Natural killer cell (primary cell): Measurements from ENCODE around the gene LIPT2. TPM values are rescaled to one million over a fixed set of nuclear protein-coding genes. Genes with fewer than 3 reads are reported as not detected.

Experiments used
- ATAC-seq, 3 donors: fragments of 150-1000 bp in 2 of 3; fragments of 200-7000 bp in 1 of 3; cut with Tn5 transposase; 1 replicate in 1 of 3; 2 replicates in 2 of 3; pipeline ENCODE4 v1.10.0; 2021; ENCODE audit warnings: mild to moderate bottlenecking in 2 of 3, moderate library complexity in 2 of 3
- DNase-seq, 2 donors: peaks; one replicate each; pipeline versions ENCODE4 v3.0.0 to v3.0.0-alpha.2; 2013 to 2021; ENCODE audit warnings: mixed read lengths in 1 of 2
- H3K27ac ChIP-seq: one replicate; pipeline ENCODE4 v1.5.1; 2013; ENCODE audit warnings: mild to moderate bottlenecking, low read length
- H3K27me3 ChIP-seq: one replicate; pipeline ENCODE4 v1.6.1; 2013; ENCODE audit warnings: low read length; ENCODE audit not compliant: control insufficient read depth, insufficient read depth
- H3K36me3 ChIP-seq: one replicate; pipeline ENCODE4 v1.6.1; 2013; ENCODE audit warnings: low read length; ENCODE audit not compliant: control insufficient read depth, insufficient read depth
- H3K4me1 ChIP-seq: one replicate; pipeline ENCODE4 v1.6.1; 2013; ENCODE audit warnings: low read length; ENCODE audit not compliant: control insufficient read depth, insufficient read depth
- H3K4me3 ChIP-seq: one replicate; pipeline ENCODE4 v1.5.1; 2013; ENCODE audit warnings: low read length
- H3K9me3 ChIP-seq: one replicate; pipeline ENCODE4 v1.6.1; 2013; ENCODE audit warnings: low read length; ENCODE audit not compliant: control insufficient read depth, insufficient read depth
- H3K27ac Mint-ChIP-seq, 2 donors: one replicate each; pipeline ENCODE4 v1.8.0; 2022; ENCODE audit warnings: mild to moderate bottlenecking in 2 of 2, mixed read lengths in 2 of 2, moderate library complexity in 1 of 2
- H3K27me3 Mint-ChIP-seq, 2 donors: one replicate each; pipeline ENCODE4 v1.8.0; 2022; ENCODE audit warnings: low read depth in 2 of 2, mixed read lengths in 2 of 2
- H3K36me3 Mint-ChIP-seq: one replicate; pipeline ENCODE4 v1.8.0; 2022; ENCODE audit warnings: mixed read lengths
- H3K4me1 Mint-ChIP-seq, 2 donors: one replicate each; pipeline ENCODE4 v1.8.0; 2022; ENCODE audit warnings: mixed read lengths in 2 of 2
- H3K4me3 Mint-ChIP-seq: one replicate; pipeline ENCODE4 v1.8.0; 2022; ENCODE audit warnings: mild to moderate bottlenecking, moderate library complexity, mixed read lengths
- H3K9me3 Mint-ChIP-seq, 2 donors: one replicate each; pipeline ENCODE4 v1.8.0; 2022; ENCODE audit warnings: mixed read lengths in 2 of 2
- WGBS: methylation state at CpG from one replicate; pipeline ENCODE4 v1.1.7; 2013; ENCODE audit warnings: missing lambda C conversion rate; ENCODE audit not compliant: insufficient coverage; 5-methylcytosine and 5-hydroxymethylcytosine counted together
- intact Hi-C: fragments of 100-400 bp; cut with micrococcal nuclease; formaldehyde crosslinking; loops from one replicate; pipeline ENCODE4 v1.14.2; 2022
- total RNA-seq, 4 donors: library from RNA; stranded (reverse); fragments of 120-200 nt in 1 of 4; gene quantifications; one replicate each; pipeline versions ENCODE4 v1.2.3 to v1.2.4, GENCODE V29; 2013 to 2022
- TF ChIP-seq, protein P1 (sequence below): fragments of 200-600 bp; IDR thresholded peaks from one replicate; pipeline ENCODE4 v1.8.0; 2022; ENCODE audit warnings: antibody characterized with exemption

LIPT2 gene
- total RNA-seq, 3 donors from 2014 or later (not counting 1 experiment from before 2014, with no cell fraction given), result 0.99 to 4.1 (median 3.1) TPM

DNA sequence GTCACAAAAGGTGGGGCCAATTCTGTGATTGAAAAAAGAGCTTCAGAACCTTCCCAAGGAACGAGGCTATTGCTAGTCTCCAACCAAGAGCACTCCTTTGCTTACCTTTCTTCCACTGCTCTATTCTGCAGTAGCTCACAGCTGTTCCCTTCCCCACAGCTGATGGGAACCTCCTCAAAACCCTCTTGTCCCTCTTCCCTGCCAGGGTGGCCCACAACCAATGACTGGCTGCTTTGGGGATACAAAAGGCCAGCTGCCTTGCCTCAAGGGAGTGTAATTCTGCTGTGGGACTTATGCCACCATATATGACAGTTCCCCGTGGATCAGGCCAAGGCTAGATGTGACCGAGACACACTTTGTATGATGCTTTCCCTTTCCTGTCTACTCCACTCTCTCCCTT is 41.2 kb downstream of the LIPT2 start:
- TF ChIP-seq, protein P1, sequence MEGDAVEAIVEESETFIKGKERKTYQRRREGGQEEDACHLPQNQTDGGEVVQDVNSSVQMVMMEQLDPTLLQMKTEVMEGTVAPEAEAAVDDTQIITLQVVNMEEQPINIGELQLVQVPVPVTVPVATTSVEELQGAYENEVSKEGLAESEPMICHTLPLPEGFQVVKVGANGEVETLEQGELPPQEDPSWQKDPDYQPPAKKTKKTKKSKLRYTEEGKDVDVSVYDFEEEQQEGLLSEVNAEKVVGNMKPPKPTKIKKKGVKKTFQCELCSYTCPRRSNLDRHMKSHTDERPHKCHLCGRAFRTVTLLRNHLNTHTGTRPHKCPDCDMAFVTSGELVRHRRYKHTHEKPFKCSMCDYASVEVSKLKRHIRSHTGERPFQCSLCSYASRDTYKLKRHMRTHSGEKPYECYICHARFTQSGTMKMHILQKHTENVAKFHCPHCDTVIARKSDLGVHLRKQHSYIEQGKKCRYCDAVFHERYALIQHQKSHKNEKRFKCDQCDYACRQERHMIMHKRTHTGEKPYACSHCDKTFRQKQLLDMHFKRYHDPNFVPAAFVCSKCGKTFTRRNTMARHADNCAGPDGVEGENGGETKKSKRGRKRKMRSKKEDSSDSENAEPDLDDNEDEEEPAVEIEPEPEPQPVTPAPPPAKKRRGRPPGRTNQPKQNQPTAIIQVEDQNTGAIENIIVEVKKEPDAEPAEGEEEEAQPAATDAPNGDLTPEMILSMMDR, result no peak
- H3K27ac Mint-ChIP-seq, result no peak overlapping the region
- no peaks in the 10 kb centered on the region for H3K36me3 Mint-ChIP-seq
- H3K9me3 Mint-ChIP-seq, result no peaks in the 10 kb centered on the region
- Histone ChIP-seq H3K27ac (no peak overlapping the region), H3K4me3 (no peak overlapping the region), H3K27me3 (no peaks in the 10 kb centered on the region), H3K9me3 (no peaks in the 10 kb centered on the region), H3K36me3 (no peaks in the 10 kb centered on the region), H3K4me1 (no peaks in the 10 kb centered on the region)
- WGBS, result 82% methylated on average over 3 of the region's 3 CpGs
- intact Hi-C loops, result no loop called here
- peaks cover 0 to 10% of the 10 kb centered on the region in 2 donors for H3K4me1 Mint-ChIP-seq
- no peak for DNase-seq
- H3K4me3 Mint-ChIP-seq, result no peak overlapping the region
- no peak for ATAC-seq
- peaks cover 5 to 15% of the 10 kb centered on the region in 2 donors for H3K27me3 Mint-ChIP-seq

DNA sequence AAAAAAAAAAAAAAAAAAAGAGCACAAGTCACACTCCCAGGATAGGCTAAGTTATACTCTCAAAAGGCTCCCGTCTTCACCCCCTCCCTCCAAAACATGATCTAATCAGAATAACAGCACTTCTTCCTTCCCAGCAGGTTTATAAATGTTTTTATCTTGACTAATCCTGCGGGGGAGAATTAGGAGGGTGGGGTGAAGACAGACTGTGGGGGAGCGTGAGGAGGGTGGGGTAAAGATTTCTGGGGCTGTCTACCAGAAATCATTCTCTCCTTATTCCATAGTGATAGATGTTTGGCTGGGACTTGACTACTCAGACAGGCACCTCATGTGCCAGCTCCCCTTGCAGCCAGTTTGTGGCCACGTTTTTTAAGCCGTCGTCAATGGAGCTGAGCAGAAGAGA is 43.2 kb downstream of the LIPT2 start:
- no peaks in the 10 kb centered on the region for H3K9me3 ChIP-seq
- H3K36me3 ChIP-seq, result no peaks in the 10 kb centered on the region
- H3K4me3 Mint-ChIP-seq, result no peak overlapping the region
- no peak overlapping the region for H3K4me3 ChIP-seq
- DNase-seq, result no peak
- intact Hi-C loops, result no loop called here
- H3K27me3 ChIP-seq, result no peaks in the 10 kb centered on the region
- peaks cover 9 to 15% of the 10 kb centered on the region in 2 donors for H3K27me3 Mint-ChIP-seq
- no peak overlapping the region for H3K27ac ChIP-seq
- H3K4me1 Mint-ChIP-seq, result peaks cover 0 to 10% of the 10 kb centered on the region in 2 donors
- no peaks in the 10 kb centered on the region for H3K4me1 ChIP-seq
- H3K27ac Mint-ChIP-seq, result no peak overlapping the region
- no peaks in the 10 kb centered on the region for H3K9me3 Mint-ChIP-seq
- 82% methylated on average over 3 of the region's 6 CpGs for WGBS
- TF ChIP-seq, protein P1, result no peak
- no peak for ATAC-seq
- H3K36me3 Mint-ChIP-seq, result no peaks in the 10 kb centered on the region

DNA sequence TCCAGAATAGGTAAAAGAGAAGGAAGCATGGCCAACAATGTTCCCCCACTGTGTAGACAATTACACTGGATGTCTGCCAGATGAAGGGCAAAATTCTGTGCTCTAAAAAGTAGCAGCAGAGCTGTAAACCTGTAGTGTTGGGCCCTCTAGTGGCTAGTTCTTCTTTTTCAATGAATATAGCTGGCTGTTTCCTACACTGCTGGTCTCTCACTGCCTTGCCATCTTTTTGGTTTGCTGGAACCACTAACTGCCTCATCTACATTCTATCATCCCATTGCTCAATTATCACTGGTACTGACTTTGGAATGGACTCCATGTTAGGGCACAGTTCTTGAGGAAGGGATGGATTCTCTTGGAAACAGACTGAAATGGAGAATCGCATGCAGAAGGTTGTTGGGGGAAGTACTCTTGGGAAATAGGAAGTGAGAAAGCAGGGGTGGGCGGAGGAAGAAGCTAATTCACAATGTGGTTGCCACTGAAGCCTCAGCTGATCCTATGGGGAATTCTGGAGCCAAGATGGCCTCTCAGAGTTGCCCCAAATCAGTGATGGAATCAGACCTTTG is 44.1 kb downstream of the LIPT2 start:
- Histone ChIP-seq H3K36me3 (no peaks in the 10 kb centered on the region), H3K27me3 (no peaks in the 10 kb centered on the region), H3K9me3 (no peaks in the 10 kb centered on the region), H3K4me1 (no peaks in the 10 kb centered on the region), H3K4me3 (no peak overlapping the region), H3K27ac (no peak overlapping the region)
- Mint-ChIP-seq H3K9me3 (no peaks in the 10 kb centered on the region), H3K4me3 (no peak overlapping the region), H3K27me3 (peaks cover 11 to 18% of the 10 kb centered on the region in 2 donors), H3K27ac (no peak overlapping the region), H3K4me1 (peaks cover 0 to 10% of the 10 kb centered on the region in 2 donors), H3K36me3 (no peaks in the 10 kb centered on the region)
- intact Hi-C loops, result loop anchor here (1.0 to 5.0 kb wide), 4 partner anchors 61 to 487 kb away; no protein-coding TSS in a partner anchor
- peak; percentile 76 to 88 (median 86) for ATAC-seq
- TF ChIP-seq, protein P1, result peak; percentile 61
- 33% methylated on average over 2 of the region's 2 CpGs for WGBS
- DNase-seq, result peak in 1 of 2 donors; percentile 83

DNA sequence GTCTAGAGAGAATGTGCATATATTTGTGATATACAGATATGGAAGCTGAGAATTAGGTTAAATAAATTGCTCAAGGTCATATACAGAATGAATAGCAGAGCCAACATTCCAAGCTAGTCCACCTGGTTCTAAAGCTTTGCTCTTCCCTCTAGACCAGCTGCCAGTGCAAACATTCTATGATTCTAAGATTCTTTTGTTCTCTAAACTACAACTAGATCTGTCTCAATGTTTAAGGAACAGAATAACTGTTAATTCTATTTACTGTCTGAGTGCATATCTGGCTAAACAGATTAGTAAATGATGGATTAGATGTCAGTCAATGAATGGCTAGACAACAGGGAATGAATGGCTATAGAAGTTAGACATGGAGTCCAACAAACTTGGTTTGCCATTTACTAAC is 45.8 kb downstream of the LIPT2 start:
- intact Hi-C loops, result loop anchor here (2.0 to 5.0 kb wide), 2 partner anchors 123 to 485 kb away; no protein-coding TSS in a partner anchor
- DNase-seq, result no peak
- Mint-ChIP-seq H3K27me3 (peaks cover 10 to 15% of the 10 kb centered on the region in 2 donors), H3K4me3 (no peak overlapping the region), H3K27ac (no peak overlapping the region), H3K36me3 (no peaks in the 10 kb centered on the region), H3K4me1 (peaks cover 0 to 4% of the 10 kb centered on the region in 2 donors), H3K9me3 (no peaks in the 10 kb centered on the region)
- Histone ChIP-seq H3K27me3 (no peaks in the 10 kb centered on the region), H3K4me3 (no peak overlapping the region), H3K36me3 (no peaks in the 10 kb centered on the region), H3K27ac (no peak overlapping the region), H3K9me3 (no peaks in the 10 kb centered on the region), H3K4me1 (no peaks in the 10 kb centered on the region)
- TF ChIP-seq, protein P1, result no peak
- no peak for ATAC-seq
